Endothelial cell of umbilical vein (primary cell): ENCODE results near the gene SLC39A13.

Source experiments
- EZH2 ChIP-seq: IDR thresholded peaks from 2 replicates; pipeline ENCODE4 v1.6.1; 2012; ENCODE audit warnings: borderline replicate concordance, low read depth, mild to moderate bottlenecking, moderate library complexity, low read length, inconsistent platforms; ENCODE audit not compliant: severe bottlenecking
- FOS ChIP-seq: IDR thresholded peaks from 2 replicates; pipeline ENCODE4 v1.6.1; 2011; ENCODE audit warnings: mild to moderate bottlenecking, low read length, moderate library complexity, borderline replicate concordance; ENCODE audit not compliant: insufficient read depth
- GATA2 ChIP-seq: IDR thresholded peaks from 2 replicates; pipeline ENCODE4 v1.7.0; 2011; ENCODE audit warnings: low read depth, mild to moderate bottlenecking, moderate library complexity, mixed read lengths, low read length; ENCODE audit not compliant: insufficient read length, insufficient read depth
- JUN ChIP-seq: IDR thresholded peaks from 2 replicates; pipeline ENCODE4 v1.6.1; 2011; ENCODE audit warnings: borderline replicate concordance, low read depth; ENCODE audit not compliant: insufficient read length, insufficient read depth
- MYC ChIP-seq: IDR thresholded peaks from one replicate; pipeline ENCODE4 v1.6.1; 2011; ENCODE audit warnings: mild to moderate bottlenecking, low read depth, low read length
- POLR2A ChIP-seq: IDR thresholded peaks from 2 replicates; pipeline ENCODE4 v1.6.1; 2012; ENCODE audit warnings: low read depth, mild to moderate bottlenecking, control low read depth, low read length
- POLR2AphosphoS5 ChIP-seq: IDR thresholded peaks from 2 replicates; pipeline ENCODE4 v1.6.1; 2012; ENCODE audit warnings: low read depth, mild to moderate bottlenecking, control low read depth, low read length, moderate library complexity; ENCODE audit not compliant: insufficient read depth
- TF ChIP-seq, protein P1 (sequence below), 2 donors: IDR thresholded peaks; 1 replicate in 1 of 2; 2 replicates in 1 of 2; pipeline ENCODE4 v1.5.1; 2011; ENCODE audit warnings: low read length in 2 of 2, mild to moderate bottlenecking in 2 of 2, moderate library complexity in 2 of 2, control low read depth in 1 of 2, inconsistent platforms in 1 of 2, low read depth in 1 of 2; ENCODE audit not compliant: insufficient read depth in 1 of 2; ENCODE audit errors: extremely low read depth in 1 of 2
- TF ChIP-seq, protein P2 (sequence below): IDR thresholded peaks from 2 replicates; pipeline ENCODE4 v1.6.1; 2011; ENCODE audit not compliant: insufficient read depth, insufficient read length

DNA sequence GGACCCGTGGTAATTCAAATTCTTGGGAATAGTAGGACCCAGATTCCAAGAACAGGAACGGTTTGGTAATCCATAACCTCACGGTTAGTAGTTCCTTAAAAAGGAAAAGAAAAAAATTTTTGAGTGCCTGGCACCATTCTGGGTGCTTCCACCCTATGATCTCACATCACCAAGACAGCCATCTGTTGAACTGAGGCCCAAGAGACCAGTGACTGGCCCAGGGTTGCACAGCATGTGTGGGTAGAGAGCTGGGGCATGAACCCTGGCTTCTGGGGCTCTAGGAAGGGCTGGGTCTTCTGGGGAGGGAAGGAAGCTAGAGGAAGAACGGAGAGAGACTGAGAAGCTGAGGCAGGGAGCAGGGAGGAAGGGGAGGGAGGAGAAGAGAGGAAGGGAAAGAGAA, 25.3 kb upstream of the SLC39A13 start:
- TF ChIP-seq MYC (no peak), POLR2A (no peak), POLR2AphosphoS5 (no peak), GATA2 (no peak), EZH2 (no peak), JUN (no peak), FOS (no peak)
- TF ChIP-seq, protein P1, sequence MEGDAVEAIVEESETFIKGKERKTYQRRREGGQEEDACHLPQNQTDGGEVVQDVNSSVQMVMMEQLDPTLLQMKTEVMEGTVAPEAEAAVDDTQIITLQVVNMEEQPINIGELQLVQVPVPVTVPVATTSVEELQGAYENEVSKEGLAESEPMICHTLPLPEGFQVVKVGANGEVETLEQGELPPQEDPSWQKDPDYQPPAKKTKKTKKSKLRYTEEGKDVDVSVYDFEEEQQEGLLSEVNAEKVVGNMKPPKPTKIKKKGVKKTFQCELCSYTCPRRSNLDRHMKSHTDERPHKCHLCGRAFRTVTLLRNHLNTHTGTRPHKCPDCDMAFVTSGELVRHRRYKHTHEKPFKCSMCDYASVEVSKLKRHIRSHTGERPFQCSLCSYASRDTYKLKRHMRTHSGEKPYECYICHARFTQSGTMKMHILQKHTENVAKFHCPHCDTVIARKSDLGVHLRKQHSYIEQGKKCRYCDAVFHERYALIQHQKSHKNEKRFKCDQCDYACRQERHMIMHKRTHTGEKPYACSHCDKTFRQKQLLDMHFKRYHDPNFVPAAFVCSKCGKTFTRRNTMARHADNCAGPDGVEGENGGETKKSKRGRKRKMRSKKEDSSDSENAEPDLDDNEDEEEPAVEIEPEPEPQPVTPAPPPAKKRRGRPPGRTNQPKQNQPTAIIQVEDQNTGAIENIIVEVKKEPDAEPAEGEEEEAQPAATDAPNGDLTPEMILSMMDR (IDR thresholded peaks at IDR 0.05; ENCODE audit: extremely low read depth in 1 of 2, insufficient read depth in 1 of 2, low read depth in 1 of 2, low read length in 2 of 2): no peak
- TF ChIP-seq, protein P2, sequence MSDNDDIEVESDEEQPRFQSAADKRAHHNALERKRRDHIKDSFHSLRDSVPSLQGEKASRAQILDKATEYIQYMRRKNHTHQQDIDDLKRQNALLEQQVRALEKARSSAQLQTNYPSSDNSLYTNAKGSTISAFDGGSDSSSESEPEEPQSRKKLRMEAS: no peak
